Keratinocyte (primary cell): Measurements from ENCODE around the gene MANF. TPM values are rescaled to one million over a fixed set of nuclear protein-coding genes. Genes with fewer than 3 reads are reported as not detected.

Experiments used
- DNase-seq: peaks from one replicate; pipeline ENCODE4 v3.0.0-alpha.2; 2011; ENCODE audit warnings: low read depth, missing footprints, low spot score
- FAIRE-seq: peaks from 2 replicates; lab custom pipeline; 2011; peaks lifted over from hg19 to GRCh38; lab: Jason Lieb, UNC
- H2AFZ ChIP-seq: 2 replicates; pipeline ENCODE4 v1.6.0; 2012; ENCODE audit warnings: low read length, control low read depth, inconsistent platforms; ENCODE audit not compliant: control insufficient read depth
- H3K27ac ChIP-seq: 2 replicates; pipeline ENCODE4 v1.5.1; 2011; ENCODE audit warnings: low read length; ENCODE audit not compliant: control insufficient read depth, insufficient read depth
- H3K27me3 ChIP-seq: 3 replicates; pipeline ENCODE4 v1.6.0; 2011; ENCODE audit warnings: low read length; ENCODE audit not compliant: control insufficient read depth, insufficient read depth; ENCODE audit errors: extremely low read depth
- H3K36me3 ChIP-seq, 2 experiments: 2 replicates in 1 of 2; 3 replicates in 1 of 2; pipeline ENCODE4 v1.5.1; 2011; ENCODE audit warnings: low read length in 2 of 2, mild to moderate bottlenecking in 1 of 2; ENCODE audit not compliant: control insufficient read depth in 2 of 2, insufficient read depth in 2 of 2; ENCODE audit errors: extremely low read depth in 1 of 2
- H3K4me1 ChIP-seq: 3 replicates; pipeline ENCODE4 v1.5.1; 2011; ENCODE audit warnings: low read length; ENCODE audit not compliant: control insufficient read depth, insufficient read depth; ENCODE audit errors: extremely low read depth
- H3K4me2 ChIP-seq: 3 replicates; pipeline ENCODE4 v1.6.0; 2011; ENCODE audit warnings: low read depth, low read length; ENCODE audit not compliant: control insufficient read depth, insufficient read depth; ENCODE audit errors: extremely low read depth
- H3K4me3 ChIP-seq, 3 experiments: fragments of 200-600 bp in 1 of 3; sonication (generic) in 1 of 3; 2 replicates in 2 of 3; 3 replicates in 1 of 3; pipeline ENCODE4 v1.5.1; 2011 to 2016; ENCODE audit warnings: low read length in 3 of 3, mild to moderate bottlenecking in 3 of 3, control low read depth in 2 of 3, inconsistent platforms in 1 of 3, low read depth in 1 of 3, mixed read lengths in 1 of 3, mixed run types in 1 of 3, moderate library complexity in 1 of 3; ENCODE audit not compliant: control insufficient read depth in 2 of 3, insufficient read depth in 2 of 3; ENCODE audit errors: extremely low read depth in 1 of 3
- H3K79me2 ChIP-seq: 2 replicates; pipeline ENCODE4 v1.6.0; 2012; ENCODE audit warnings: low read length; ENCODE audit not compliant: control insufficient read depth, insufficient read depth
- H3K9ac ChIP-seq: 3 replicates; pipeline ENCODE4 v1.6.0; 2011; ENCODE audit warnings: low read length; ENCODE audit not compliant: control insufficient read depth, insufficient read depth; ENCODE audit errors: extremely low read depth
- H3K9me1 ChIP-seq: 3 replicates; pipeline ENCODE4 v1.6.0; 2011; ENCODE audit warnings: low read length; ENCODE audit not compliant: control insufficient read depth, insufficient read depth; ENCODE audit errors: extremely low read depth
- H3K9me3 ChIP-seq: 2 replicates; pipeline ENCODE4 v1.5.1; 2012; ENCODE audit warnings: low read depth, low read length; ENCODE audit not compliant: control insufficient read depth
- H4K20me1 ChIP-seq: 3 replicates; pipeline ENCODE4 v1.6.0; 2011; ENCODE audit warnings: low read length; ENCODE audit not compliant: control insufficient read depth, insufficient read depth; ENCODE audit errors: extremely low read depth
- EZH2 ChIP-seq: IDR thresholded peaks from one replicate; pipeline ENCODE4 v1.6.1; 2012; ENCODE audit warnings: inconsistent platforms, mild to moderate bottlenecking, low read length, moderate library complexity
- dilution Hi-C: fragments of 300-500 bp; cut with MboI; formaldehyde crosslinking; loops from one replicate; pipeline ENCODE4 v1.7.0; 2020; ENCODE audit warnings: low sequenced_read_pairs; ENCODE audit not compliant: extremely low pct_ligation_motif_present
- polyA plus RNA-seq, 5 experiments: library from polyadenylated mRNA; depleted of rRNA in 3 of 5; stranded (reverse) in 3 of 5; stranded (forward) in 1 of 5; unstranded in 1 of 5; fragments of >200 nt; gene quantifications; 1 replicate in 1 of 5; 2 replicates in 3 of 5; 3 replicates in 1 of 5; pipeline versions ENCODE4 v1.2.1 to v1.2.3, GENCODE V29; 2011 to 2012; ENCODE audit warnings: missing spikeins in 2 of 5, low read depth in 1 of 5, low replicate concordance in 1 of 5
- TF ChIP-seq, protein P1 (sequence below), 3 experiments: IDR thresholded peaks in 1 of 3; conservative IDR thresholded peaks in 1 of 3; optimal IDR thresholded peaks in 1 of 3; 2 replicates in 2 of 3; 3 replicates in 1 of 3; pipeline versions ENCODE3 to v1.5.1; 2011; ENCODE audit warnings: low read length in 3 of 3, mild to moderate bottlenecking in 3 of 3, moderate library complexity in 2 of 3, control low read depth in 1 of 3, inconsistent platforms in 1 of 3; ENCODE audit not compliant: insufficient read depth in 2 of 3; ENCODE audit errors: extremely low read depth in 1 of 3

MANF gene
- polyA plus RNA-seq, 1 donor (not counting 4 experiments of a cell fraction or from before 2014, with no cell fraction given) = 143 TPM

DNA sequence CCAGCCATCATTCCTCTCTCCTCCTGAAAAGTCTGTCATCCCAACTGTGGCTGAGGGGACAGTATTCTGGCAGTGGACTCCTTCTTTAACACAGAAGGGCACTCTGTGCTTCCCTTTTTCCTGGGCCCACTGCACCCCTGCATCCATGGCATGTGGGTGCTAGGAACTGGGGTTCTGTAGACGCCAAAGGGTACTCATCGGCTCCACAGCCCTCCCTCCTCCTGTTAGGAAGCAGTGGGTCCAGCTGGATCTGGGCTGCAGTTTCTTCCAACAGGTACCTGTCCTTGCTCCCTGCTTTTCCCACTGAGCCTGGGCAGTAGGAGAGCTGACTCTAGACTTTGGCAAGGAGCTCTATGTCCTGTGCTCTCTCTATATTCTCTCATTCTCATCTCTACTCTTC lies 6.4 kb upstream of the MANF start:
- no peak overlapping the region for H3K9ac ChIP-seq
- H3K4me3 ChIP-seq = no peak overlapping the region
- H4K20me1 ChIP-seq = no peaks in the 10 kb centered on the region
- H3K4me2 ChIP-seq = no peak overlapping the region
- H3K79me2 ChIP-seq = peaks cover 2% of the 10 kb centered on the region
- H3K9me3 ChIP-seq = no peaks in the 10 kb centered on the region
- DNase-seq (no peak), FAIRE-seq (no peak)
- no peaks in the 10 kb centered on the region for H3K36me3 ChIP-seq
- H3K9me1 ChIP-seq = no peaks in the 10 kb centered on the region
- no peak for TF ChIP-seq EZH2
- TF ChIP-seq, protein P1, sequence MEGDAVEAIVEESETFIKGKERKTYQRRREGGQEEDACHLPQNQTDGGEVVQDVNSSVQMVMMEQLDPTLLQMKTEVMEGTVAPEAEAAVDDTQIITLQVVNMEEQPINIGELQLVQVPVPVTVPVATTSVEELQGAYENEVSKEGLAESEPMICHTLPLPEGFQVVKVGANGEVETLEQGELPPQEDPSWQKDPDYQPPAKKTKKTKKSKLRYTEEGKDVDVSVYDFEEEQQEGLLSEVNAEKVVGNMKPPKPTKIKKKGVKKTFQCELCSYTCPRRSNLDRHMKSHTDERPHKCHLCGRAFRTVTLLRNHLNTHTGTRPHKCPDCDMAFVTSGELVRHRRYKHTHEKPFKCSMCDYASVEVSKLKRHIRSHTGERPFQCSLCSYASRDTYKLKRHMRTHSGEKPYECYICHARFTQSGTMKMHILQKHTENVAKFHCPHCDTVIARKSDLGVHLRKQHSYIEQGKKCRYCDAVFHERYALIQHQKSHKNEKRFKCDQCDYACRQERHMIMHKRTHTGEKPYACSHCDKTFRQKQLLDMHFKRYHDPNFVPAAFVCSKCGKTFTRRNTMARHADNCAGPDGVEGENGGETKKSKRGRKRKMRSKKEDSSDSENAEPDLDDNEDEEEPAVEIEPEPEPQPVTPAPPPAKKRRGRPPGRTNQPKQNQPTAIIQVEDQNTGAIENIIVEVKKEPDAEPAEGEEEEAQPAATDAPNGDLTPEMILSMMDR (optimal IDR thresholded peaks at IDR 0.05 in 1 of 3, IDR thresholded peaks at IDR 0.05 in 1 of 3, conservative IDR thresholded peaks at IDR 0.05 in 1 of 3; ENCODE audit: extremely low read depth in 1 of 3, insufficient read depth in 2 of 3, low read length in 3 of 3) = no peak
- no peak overlapping the region for H3K27ac ChIP-seq
- dilution Hi-C loops = loop anchor here (25.0 kb wide), 1 partner anchor 766 kb away; the partner anchor contains the start of genes CISH and MAPKAPK3
- no peaks in the 10 kb centered on the region for H3K27me3 ChIP-seq
- H3K4me1 ChIP-seq = peaks cover 6% of the 10 kb centered on the region
- H2AFZ ChIP-seq = no peak overlapping the region

DNA sequence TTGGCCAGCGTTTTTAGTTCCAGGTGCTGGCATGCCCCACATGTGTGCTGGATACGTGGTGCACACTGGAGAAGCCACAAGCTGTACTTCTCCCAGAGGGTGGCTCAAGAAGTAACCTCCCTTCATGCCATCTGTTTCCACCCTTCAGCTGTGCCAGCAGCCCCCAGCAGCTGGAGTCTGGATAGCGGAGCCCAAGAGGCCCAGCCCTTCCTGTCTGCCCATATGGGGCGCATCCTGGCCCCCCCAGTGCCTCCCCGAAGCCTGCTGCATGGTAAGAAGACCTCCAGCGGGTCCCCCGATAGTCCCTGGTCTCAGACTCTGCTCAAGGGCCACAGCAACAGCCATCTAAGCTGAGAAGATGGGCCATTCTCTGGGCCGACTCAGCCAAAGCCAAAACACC lies 5.8 kb upstream of the MANF start:
- Histone ChIP-seq H3K9me3 (no peaks in the 10 kb centered on the region), H3K27ac (no peak overlapping the region), H3K36me3 (no peaks in the 10 kb centered on the region), H3K9ac (no peak overlapping the region), H3K4me2 (no peak overlapping the region), H4K20me1 (no peaks in the 10 kb centered on the region), H2AFZ (no peak overlapping the region), H3K27me3 (no peaks in the 10 kb centered on the region), H3K9me1 (no peaks in the 10 kb centered on the region), H3K79me2 (peaks cover 6% of the 10 kb centered on the region), H3K4me3 (no peak overlapping the region), H3K4me1 (peaks cover 6% of the 10 kb centered on the region)
- DNase-seq = no peak
- FAIRE-seq = no peak
- no peak for TF ChIP-seq EZH2
- TF ChIP-seq, protein P1 (optimal IDR thresholded peaks at IDR 0.05 in 1 of 3, IDR thresholded peaks at IDR 0.05 in 1 of 3, conservative IDR thresholded peaks at IDR 0.05 in 1 of 3; ENCODE audit: extremely low read depth in 1 of 3, insufficient read depth in 2 of 3, low read length in 3 of 3) = no peak
- dilution Hi-C loops = loop anchor here (25.0 kb wide), 1 partner anchor 767 kb away; the partner anchor contains the start of genes CISH and MAPKAPK3
